SK-N-SH treated with all-trans-retinoic acid at 6 μM for 48 hours (cell line): ENCODE results near the gene TMEM132C.

Experiments
- ATAC-seq: fragments of 200-7000 bp; cut with Tn5 transposase; 3 replicates; pipeline ENCODE4 v1.9.1; 2020; ENCODE audit warnings: mild to moderate bottlenecking, moderate library complexity
- ARNTL ChIP-seq: fragments of 450-650 bp; formaldehyde crosslinking; IDR thresholded peaks from 2 replicates; pipeline ENCODE4 v1.5.0; 2020; ENCODE audit warnings: low read depth, mild to moderate bottlenecking, moderate library complexity, borderline replicate concordance
- BACH2 ChIP-seq: fragments of 250-450 bp; sonication (Bioruptor Pico); IDR thresholded peaks from 2 replicates; pipeline ENCODE4 v1.9.0; 2021; ENCODE audit warnings: mild to moderate bottlenecking, borderline replicate concordance
- CSDC2 ChIP-seq: fragments of 250-450 bp; sonication (Bioruptor Pico); IDR thresholded peaks from 2 replicates; pipeline ENCODE4 v1.5.0; 2020; ENCODE audit warnings: mild to moderate bottlenecking, moderate library complexity
- ESRRG ChIP-seq: fragments of 250-450 bp; sonication (Bioruptor Pico); IDR thresholded peaks from 2 replicates; pipeline ENCODE4 v1.6.1; 2021; ENCODE audit warnings: mild to moderate bottlenecking
- GLIS3 ChIP-seq: fragments of 250-450 bp; sonication (Bioruptor Pico); IDR thresholded peaks from 2 replicates; pipeline ENCODE4 v1.5.0; 2020; ENCODE audit warnings: mild to moderate bottlenecking, moderate library complexity
- ISL1 ChIP-seq: fragments of 250-450 bp; sonication (Bioruptor Pico); IDR thresholded peaks from 2 replicates; pipeline ENCODE4 v2.1.2; 2022; ENCODE audit warnings: mild to moderate bottlenecking, moderate library complexity
- OSR1 ChIP-seq: fragments of 250-450 bp; sonication (Bioruptor Pico); IDR thresholded peaks from 2 replicates; pipeline ENCODE4 v1.8.0; 2022; ENCODE audit warnings: moderate library complexity, mild to moderate bottlenecking, inconsistent platforms
- PPARA ChIP-seq: fragments of 250-450 bp; sonication (Bioruptor Pico); IDR thresholded peaks from 2 replicates; pipeline ENCODE4 v1.5.0; 2020; ENCODE audit warnings: mild to moderate bottlenecking, borderline replicate concordance
- RARB ChIP-seq: fragments of 250-450 bp; sonication (Bioruptor Pico); IDR thresholded peaks from 2 replicates; pipeline ENCODE4 v1.8.0; 2021; ENCODE audit warnings: mild to moderate bottlenecking, moderate library complexity
- SNAI2 ChIP-seq: fragments of 250-450 bp; sonication (Bioruptor Pico); IDR thresholded peaks from 2 replicates; pipeline ENCODE4 v1.5.0; 2020; ENCODE audit warnings: mild to moderate bottlenecking, moderate library complexity
- TCF4 ChIP-seq: fragments of 250-450 bp; sonication (Bioruptor Pico); IDR thresholded peaks from 2 replicates; pipeline ENCODE4 v1.8.0; 2021; ENCODE audit warnings: mild to moderate bottlenecking, moderate library complexity, borderline replicate concordance
- TOX ChIP-seq: fragments of 250-450 bp; sonication (Bioruptor Pico); IDR thresholded peaks from 2 replicates; pipeline ENCODE4 v1.8.0; 2021; ENCODE audit warnings: mild to moderate bottlenecking, moderate library complexity, borderline replicate concordance
- ZC3H10 ChIP-seq: fragments of 250-450 bp; sonication (Bioruptor Pico); IDR thresholded peaks from 2 replicates; pipeline ENCODE4 v1.5.1; 2021; ENCODE audit warnings: mild to moderate bottlenecking, moderate library complexity
- ZFP3 ChIP-seq: fragments of 250-450 bp; sonication (Bioruptor Pico); IDR thresholded peaks from 2 replicates; pipeline ENCODE4 v1.5.0; 2020; ENCODE audit warnings: mild to moderate bottlenecking, moderate library complexity
- ZNF70 ChIP-seq: fragments of 450-650 bp; formaldehyde crosslinking; IDR thresholded peaks from 2 replicates; pipeline ENCODE4 v1.5.0; 2020; ENCODE audit warnings: mild to moderate bottlenecking, moderate library complexity
- ZNF8 ChIP-seq: fragments of 450-650 bp; formaldehyde crosslinking; IDR thresholded peaks from 2 replicates; pipeline ENCODE4 v1.5.0; 2020; ENCODE audit warnings: mild to moderate bottlenecking, moderate library complexity
- TF ChIP-seq, protein P1 (sequence below): fragments of 250-450 bp; sonication (Bioruptor Pico); IDR thresholded peaks from 2 replicates; pipeline ENCODE4 v1.5.0; 2020; ENCODE audit warnings: mild to moderate bottlenecking, moderate library complexity
- TF ChIP-seq, protein P2 (sequence below): fragments of 250-450 bp; sonication (Bioruptor Pico); IDR thresholded peaks from 2 replicates; pipeline ENCODE4 v1.8.0; 2021; ENCODE audit warnings: low read depth, mild to moderate bottlenecking, moderate library complexity, borderline replicate concordance
- TF ChIP-seq, protein P3 (sequence below): fragments of 250-450 bp; sonication (Bioruptor Pico); IDR thresholded peaks from 2 replicates; pipeline ENCODE4 v1.5.1; 2021; ENCODE audit warnings: mild to moderate bottlenecking, moderate library complexity
- TF ChIP-seq, protein P4 (sequence below): fragments of 250-450 bp; sonication (Bioruptor Pico); IDR thresholded peaks from 2 replicates; pipeline ENCODE4 v1.8.0; 2020; ENCODE audit warnings: mild to moderate bottlenecking, moderate library complexity, borderline replicate concordance
- TF ChIP-seq, protein P5 (sequence below): fragments of 250-450 bp; sonication (Bioruptor Pico); IDR thresholded peaks from 2 replicates; pipeline ENCODE4 v1.5.1; 2020; ENCODE audit warnings: low read depth, mild to moderate bottlenecking, moderate library complexity

TMEM132C gene

DNA sequence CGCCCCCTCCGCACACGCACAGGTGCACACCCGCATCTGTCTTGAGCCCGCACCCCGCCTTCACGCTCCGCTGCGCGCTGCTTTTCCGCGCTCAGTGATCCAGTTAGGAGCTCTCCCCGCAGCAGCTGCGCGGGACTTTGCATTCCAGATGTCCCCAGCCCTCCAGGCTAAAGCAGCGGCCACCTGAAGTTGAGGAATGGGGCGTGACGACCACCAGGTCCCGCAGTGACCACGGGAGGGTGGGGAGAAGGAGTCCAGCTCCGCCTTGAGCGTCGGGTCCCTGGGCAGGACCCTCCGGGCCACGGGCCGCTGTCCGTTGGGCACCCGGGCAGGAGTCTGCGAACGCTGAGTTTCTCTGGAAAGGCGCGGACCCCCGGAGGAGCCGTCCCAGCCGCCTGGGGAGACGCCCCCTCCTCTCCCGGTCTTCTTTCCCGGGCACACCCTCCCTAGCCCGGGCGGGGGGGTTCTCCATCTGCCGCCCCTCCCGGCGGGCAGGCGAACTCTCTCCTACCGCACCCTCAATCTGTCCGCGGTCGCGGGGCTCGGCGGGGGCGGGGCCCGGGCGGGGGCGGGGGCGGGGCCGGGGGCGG lies 334 bp upstream of the TMEM132C start:
- no peak for TF ChIP-seq ZC3H10 (CRISPR knock-in tag)
- TF ChIP-seq ZNF8 (CRISPR knock-in tag) = no peak
- TF ChIP-seq, protein P1, sequence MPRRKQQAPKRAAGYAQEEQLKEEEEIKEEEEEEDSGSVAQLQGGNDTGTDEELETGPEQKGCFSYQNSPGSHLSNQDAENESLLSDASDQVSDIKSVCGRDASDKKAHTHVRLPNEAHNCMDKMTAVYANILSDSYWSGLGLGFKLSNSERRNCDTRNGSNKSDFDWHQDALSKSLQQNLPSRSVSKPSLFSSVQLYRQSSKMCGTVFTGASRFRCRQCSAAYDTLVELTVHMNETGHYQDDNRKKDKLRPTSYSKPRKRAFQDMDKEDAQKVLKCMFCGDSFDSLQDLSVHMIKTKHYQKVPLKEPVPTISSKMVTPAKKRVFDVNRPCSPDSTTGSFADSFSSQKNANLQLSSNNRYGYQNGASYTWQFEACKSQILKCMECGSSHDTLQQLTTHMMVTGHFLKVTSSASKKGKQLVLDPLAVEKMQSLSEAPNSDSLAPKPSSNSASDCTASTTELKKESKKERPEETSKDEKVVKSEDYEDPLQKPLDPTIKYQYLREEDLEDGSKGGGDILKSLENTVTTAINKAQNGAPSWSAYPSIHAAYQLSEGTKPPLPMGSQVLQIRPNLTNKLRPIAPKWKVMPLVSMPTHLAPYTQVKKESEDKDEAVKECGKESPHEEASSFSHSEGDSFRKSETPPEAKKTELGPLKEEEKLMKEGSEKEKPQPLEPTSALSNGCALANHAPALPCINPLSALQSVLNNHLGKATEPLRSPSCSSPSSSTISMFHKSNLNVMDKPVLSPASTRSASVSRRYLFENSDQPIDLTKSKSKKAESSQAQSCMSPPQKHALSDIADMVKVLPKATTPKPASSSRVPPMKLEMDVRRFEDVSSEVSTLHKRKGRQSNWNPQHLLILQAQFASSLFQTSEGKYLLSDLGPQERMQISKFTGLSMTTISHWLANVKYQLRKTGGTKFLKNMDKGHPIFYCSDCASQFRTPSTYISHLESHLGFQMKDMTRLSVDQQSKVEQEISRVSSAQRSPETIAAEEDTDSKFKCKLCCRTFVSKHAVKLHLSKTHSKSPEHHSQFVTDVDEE (CRISPR knock-in tag) = no peak
- no peak for ATAC-seq

DNA sequence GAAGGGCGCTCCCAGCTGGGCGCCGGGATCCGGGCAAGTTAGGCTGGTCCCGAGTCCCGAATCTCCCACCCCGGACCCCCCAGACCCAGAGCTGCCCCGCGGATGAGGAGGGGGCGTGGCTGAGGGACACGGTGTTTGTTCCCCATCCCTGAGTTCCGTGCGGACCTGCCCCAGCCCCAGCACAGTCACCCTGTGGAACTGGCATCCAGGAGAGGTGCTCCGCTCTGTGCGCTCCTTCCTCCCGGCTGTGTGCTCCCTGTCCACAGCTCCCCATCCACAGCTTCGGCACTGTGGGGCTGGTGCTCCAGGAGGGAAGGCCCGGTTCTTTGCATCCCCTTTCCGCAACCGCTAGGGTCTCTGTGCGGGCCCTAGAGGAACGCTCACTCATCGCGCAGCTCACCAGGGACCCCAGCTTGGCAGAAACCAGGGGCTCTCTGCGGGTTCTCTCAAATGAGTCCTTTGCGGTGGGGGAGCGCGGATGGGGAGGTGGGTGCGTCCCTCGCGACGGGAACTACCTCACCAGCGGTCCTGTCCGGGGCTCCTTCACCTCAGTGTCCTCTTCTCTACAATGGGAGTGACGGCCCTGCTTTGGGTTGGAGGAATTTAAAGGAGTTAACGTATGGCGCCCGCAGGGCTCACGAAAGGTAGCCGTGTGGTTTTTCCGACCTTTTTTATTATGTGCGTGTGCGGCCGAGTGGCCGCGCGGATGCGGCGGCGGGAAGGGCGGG lies 845 bp downstream of the TMEM132C start:
- ATAC-seq = no peak

More for the DNA sequence above, 845 bp downstream of the TMEM132C start:
- TF ChIP-seq ZFP3 (CRISPR knock-in tag) (no peak), OSR1 (CRISPR knock-in tag) (no peak), ESRRG (CRISPR knock-in tag) (no peak), ARNTL (CRISPR knock-in tag) (no peak), PPARA (no peak), GLIS3 (CRISPR knock-in tag) (no peak), CSDC2 (CRISPR knock-in tag) (no peak), ZNF8 (CRISPR knock-in tag) (no peak), ISL1 (CRISPR knock-in tag) (no peak), BACH2 (CRISPR knock-in tag) (no peak), TOX (CRISPR knock-in tag) (no peak), RARB (CRISPR knock-in tag) (no peak), TCF4 (no peak), SNAI2 (CRISPR knock-in tag) (no peak), ZNF70 (CRISPR knock-in tag) (no peak)
- TF ChIP-seq, protein P1 (CRISPR knock-in tag) = no peak
- TF ChIP-seq, protein P2, sequence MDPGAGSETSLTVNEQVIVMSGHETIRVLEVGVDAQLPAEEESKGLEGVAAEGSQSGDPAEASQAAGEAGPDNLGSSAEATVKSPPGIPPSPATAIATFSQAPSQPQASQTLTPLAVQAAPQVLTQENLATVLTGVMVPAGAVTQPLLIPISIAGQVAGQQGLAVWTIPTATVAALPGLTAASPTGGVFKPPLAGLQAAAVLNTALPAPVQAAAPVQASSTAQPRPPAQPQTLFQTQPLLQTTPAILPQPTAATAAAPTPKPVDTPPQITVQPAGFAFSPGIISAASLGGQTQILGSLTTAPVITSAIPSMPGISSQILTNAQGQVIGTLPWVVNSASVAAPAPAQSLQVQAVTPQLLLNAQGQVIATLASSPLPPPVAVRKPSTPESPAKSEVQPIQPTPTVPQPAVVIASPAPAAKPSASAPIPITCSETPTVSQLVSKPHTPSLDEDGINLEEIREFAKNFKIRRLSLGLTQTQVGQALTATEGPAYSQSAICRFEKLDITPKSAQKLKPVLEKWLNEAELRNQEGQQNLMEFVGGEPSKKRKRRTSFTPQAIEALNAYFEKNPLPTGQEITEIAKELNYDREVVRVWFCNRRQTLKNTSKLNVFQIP (CRISPR knock-in tag) = no peak
- TF ChIP-seq, protein P3, sequence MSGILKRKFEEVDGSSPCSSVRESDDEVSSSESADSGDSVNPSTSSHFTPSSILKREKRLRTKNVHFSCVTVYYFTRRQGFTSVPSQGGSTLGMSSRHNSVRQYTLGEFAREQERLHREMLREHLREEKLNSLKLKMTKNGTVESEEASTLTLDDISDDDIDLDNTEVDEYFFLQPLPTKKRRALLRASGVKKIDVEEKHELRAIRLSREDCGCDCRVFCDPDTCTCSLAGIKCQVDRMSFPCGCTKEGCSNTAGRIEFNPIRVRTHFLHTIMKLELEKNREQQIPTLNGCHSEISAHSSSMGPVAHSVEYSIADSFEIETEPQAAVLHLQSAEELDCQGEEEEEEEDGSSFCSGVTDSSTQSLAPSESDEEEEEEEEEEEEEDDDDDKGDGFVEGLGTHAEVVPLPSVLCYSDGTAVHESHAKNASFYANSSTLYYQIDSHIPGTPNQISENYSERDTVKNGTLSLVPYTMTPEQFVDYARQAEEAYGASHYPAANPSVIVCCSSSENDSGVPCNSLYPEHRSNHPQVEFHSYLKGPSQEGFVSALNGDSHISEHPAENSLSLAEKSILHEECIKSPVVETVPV (CRISPR knock-in tag) = no peak
- TF ChIP-seq, protein P4, sequence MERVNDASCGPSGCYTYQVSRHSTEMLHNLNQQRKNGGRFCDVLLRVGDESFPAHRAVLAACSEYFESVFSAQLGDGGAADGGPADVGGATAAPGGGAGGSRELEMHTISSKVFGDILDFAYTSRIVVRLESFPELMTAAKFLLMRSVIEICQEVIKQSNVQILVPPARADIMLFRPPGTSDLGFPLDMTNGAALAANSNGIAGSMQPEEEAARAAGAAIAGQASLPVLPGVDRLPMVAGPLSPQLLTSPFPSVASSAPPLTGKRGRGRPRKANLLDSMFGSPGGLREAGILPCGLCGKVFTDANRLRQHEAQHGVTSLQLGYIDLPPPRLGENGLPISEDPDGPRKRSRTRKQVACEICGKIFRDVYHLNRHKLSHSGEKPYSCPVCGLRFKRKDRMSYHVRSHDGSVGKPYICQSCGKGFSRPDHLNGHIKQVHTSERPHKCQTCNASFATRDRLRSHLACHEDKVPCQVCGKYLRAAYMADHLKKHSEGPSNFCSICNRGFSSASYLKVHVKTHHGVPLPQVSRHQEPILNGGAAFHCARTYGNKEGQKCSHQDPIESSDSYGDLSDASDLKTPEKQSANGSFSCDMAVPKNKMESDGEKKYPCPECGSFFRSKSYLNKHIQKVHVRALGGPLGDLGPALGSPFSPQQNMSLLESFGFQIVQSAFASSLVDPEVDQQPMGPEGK = no peak
- TF ChIP-seq, protein P5, sequence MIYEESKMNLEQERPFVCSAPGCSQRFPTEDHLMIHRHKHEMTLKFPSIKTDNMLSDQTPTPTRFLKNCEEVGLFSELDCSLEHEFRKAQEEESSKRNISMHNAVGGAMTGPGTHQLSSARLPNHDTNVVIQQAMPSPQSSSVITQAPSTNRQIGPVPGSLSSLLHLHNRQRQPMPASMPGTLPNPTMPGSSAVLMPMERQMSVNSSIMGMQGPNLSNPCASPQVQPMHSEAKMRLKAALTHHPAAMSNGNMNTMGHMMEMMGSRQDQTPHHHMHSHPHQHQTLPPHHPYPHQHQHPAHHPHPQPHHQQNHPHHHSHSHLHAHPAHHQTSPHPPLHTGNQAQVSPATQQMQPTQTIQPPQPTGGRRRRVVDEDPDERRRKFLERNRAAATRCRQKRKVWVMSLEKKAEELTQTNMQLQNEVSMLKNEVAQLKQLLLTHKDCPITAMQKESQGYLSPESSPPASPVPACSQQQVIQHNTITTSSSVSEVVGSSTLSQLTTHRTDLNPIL = no peak
- TF ChIP-seq, all 23 proteins: peak for 0
